Breast epithelium (tissue), 4 donors: Measurements from ENCODE around the gene NCK2. TPM values are rescaled to one million over a fixed set of nuclear protein-coding genes. Genes with fewer than 3 reads are reported as not detected.

Source experiments
- DNase-seq, 2 donors: peaks; one replicate each; pipeline ENCODE4 v3.0.0-alpha.2; 2019; ENCODE audit warnings: low spot score in 2 of 2
- H3K27ac ChIP-seq, 2 donors: fragments of 200-600 bp; sonication (generic) in 1 of 2; one replicate each; pipeline ENCODE4 v1.5.1; 2016 to 2019; ENCODE audit warnings: mild to moderate bottlenecking in 1 of 2
- H3K27me3 ChIP-seq, 2 donors: fragments of 200-600 bp; sonication (generic) in 1 of 2; one replicate each; pipeline versions ENCODE4 v1.5.1 to v1.6.0; 2017 to 2019; ENCODE audit warnings: control low read depth in 1 of 2, mild to moderate bottlenecking in 1 of 2
- H3K36me3 ChIP-seq: fragments of 200-600 bp; one replicate; pipeline ENCODE4 v1.5.1; 2019
- H3K4me1 ChIP-seq, 2 donors: fragments of 200-600 bp; sonication (generic); one replicate each; pipeline ENCODE4 v1.5.1; 2016 to 2019; ENCODE audit warnings: control low read depth in 1 of 2
- H3K4me3 ChIP-seq, 3 donors: fragments of 200-600 bp; sonication (generic); 1 replicate in 2 of 3; 2 replicates in 1 of 3; pipeline ENCODE4 v1.5.1; 2016 to 2019; ENCODE audit warnings: mild to moderate bottlenecking in 3 of 3, moderate library complexity in 2 of 3
- H3K9me3 ChIP-seq, 2 donors: fragments of 200-600 bp; sonication (generic) in 1 of 2; one replicate each; pipeline ENCODE4 v1.5.1; 2016 to 2019; ENCODE audit warnings: control low read depth in 1 of 2
- CTCF ChIP-seq, 3 donors: fragments of 450-650 bp; IDR thresholded peaks; one replicate each; pipeline ENCODE4 v1.5.1; 2016 to 2017; ENCODE audit warnings: antibody characterized with exemption in 3 of 3, mild to moderate bottlenecking in 3 of 3, moderate library complexity in 3 of 3
- POLR2A ChIP-seq: fragments of 450-650 bp; IDR thresholded peaks from one replicate; pipeline ENCODE4 v1.6.1; 2016; ENCODE audit warnings: antibody characterized with exemption, mild to moderate bottlenecking, moderate library complexity
- POLR2AphosphoS5 ChIP-seq, 3 donors: sonication (generic); formaldehyde crosslinking; IDR thresholded peaks; one replicate each; pipeline ENCODE4 v1.6.1; 2017; ENCODE audit warnings: antibody characterized with exemption in 3 of 3
- intact Hi-C: fragments of 100-400 bp; cut with DNase I; formaldehyde crosslinking; loops from one replicate; pipeline ENCODE4 v1.15.1; 2023; ENCODE audit warnings: low total_unique reads
- total RNA-seq, 3 donors: library from RNA; depleted of rRNA; stranded (reverse); fragments of >200 nt; gene quantifications; one replicate each; pipeline ENCODE4 v1.1.0, GENCODE V29; 2016

The NCK2 gene
- total RNA-seq, 3 donors from 2014 or later = 42.0 to 54.3 (median 46.9) TPM

GRCh38 chr2:105784589-105784988, 39.9 kb downstream of the NCK2 start:
- no peak for TF ChIP-seq POLR2AphosphoS5 (IDR thresholded peaks at IDR 0.05)
- no peak for TF ChIP-seq CTCF (IDR thresholded peaks at IDR 0.05)
- no peak for TF ChIP-seq POLR2A
- H3K4me1 ChIP-seq = no peaks in the 10 kb centered on the region
- H3K9me3 ChIP-seq = no peaks in the 10 kb centered on the region
- H3K4me3 ChIP-seq = no peak overlapping the region
- intact Hi-C loops = no loop called here
- H3K27ac ChIP-seq = no peak overlapping the region
- no peaks in the 10 kb centered on the region for H3K27me3 ChIP-seq
- no peak for DNase-seq
- no peaks in the 10 kb centered on the region for H3K36me3 ChIP-seq

- H3K27me3 ChIP-seq = no peaks in the 10 kb centered on the region
- no peak overlapping the region for H3K4me3 ChIP-seq
- no peaks in the 10 kb centered on the region for H3K9me3 ChIP-seq
- no peak for TF ChIP-seq POLR2AphosphoS5 (IDR thresholded peaks at IDR 0.05)
- TF ChIP-seq CTCF (IDR thresholded peaks at IDR 0.05) = no peak
- TF ChIP-seq POLR2A = no peak
- no peak for DNase-seq
- peaks cover 0 to 5% of the 10 kb centered on the region in 2 donors for H3K4me1 ChIP-seq
- no peak overlapping the region for H3K27ac ChIP-seq
- no peaks in the 10 kb centered on the region for H3K36me3 ChIP-seq
- intact Hi-C loops = no loop called here
Measured at GRCh38 chr2:105785095-105785847, 40.6 kb downstream of the NCK2 start.

GRCh38 chr2:105786231-105787230, 41.8 kb downstream of the NCK2 start:
- H3K27ac ChIP-seq = peak overlapping the region in 1 of 2 donors; percentile 10
- no peak for TF ChIP-seq CTCF (IDR thresholded peaks at IDR 0.05)
- TF ChIP-seq POLR2AphosphoS5 (IDR thresholded peaks at IDR 0.05) = no peak
- TF ChIP-seq POLR2A = no peak
- no peaks in the 10 kb centered on the region for H3K36me3 ChIP-seq
- peaks cover 4 to 10% of the 10 kb centered on the region in 2 donors for H3K4me1 ChIP-seq
- no peaks in the 10 kb centered on the region for H3K27me3 ChIP-seq
- no peak for DNase-seq
- no peaks in the 10 kb centered on the region for H3K9me3 ChIP-seq
- intact Hi-C loops = no loop called here
- no peak overlapping the region for H3K4me3 ChIP-seq

- Histone ChIP-seq H3K36me3 (no peaks in the 10 kb centered on the region), H3K4me1 (peaks cover 4 to 10% of the 10 kb centered on the region in 2 donors), H3K4me3 (no peak overlapping the region), H3K9me3 (no peaks in the 10 kb centered on the region), H3K27ac (peak overlapping the region in 1 of 2 donors; percentile 16), H3K27me3 (no peaks in the 10 kb centered on the region)
- no peak for TF ChIP-seq CTCF (IDR thresholded peaks at IDR 0.05)
- TF ChIP-seq POLR2A = no peak
- TF ChIP-seq POLR2AphosphoS5 (IDR thresholded peaks at IDR 0.05) = no peak
- intact Hi-C loops = no loop called here
- DNase-seq = no peak
Measured at GRCh38 chr2:105787376-105788318, 42.9 kb downstream of the NCK2 start.
